ENCODE data around the gene RIN1.
A peak's percentile ranks its signal among the peaks of the same experiment; 100 is the strongest.

RIN1 gene

DNA sequence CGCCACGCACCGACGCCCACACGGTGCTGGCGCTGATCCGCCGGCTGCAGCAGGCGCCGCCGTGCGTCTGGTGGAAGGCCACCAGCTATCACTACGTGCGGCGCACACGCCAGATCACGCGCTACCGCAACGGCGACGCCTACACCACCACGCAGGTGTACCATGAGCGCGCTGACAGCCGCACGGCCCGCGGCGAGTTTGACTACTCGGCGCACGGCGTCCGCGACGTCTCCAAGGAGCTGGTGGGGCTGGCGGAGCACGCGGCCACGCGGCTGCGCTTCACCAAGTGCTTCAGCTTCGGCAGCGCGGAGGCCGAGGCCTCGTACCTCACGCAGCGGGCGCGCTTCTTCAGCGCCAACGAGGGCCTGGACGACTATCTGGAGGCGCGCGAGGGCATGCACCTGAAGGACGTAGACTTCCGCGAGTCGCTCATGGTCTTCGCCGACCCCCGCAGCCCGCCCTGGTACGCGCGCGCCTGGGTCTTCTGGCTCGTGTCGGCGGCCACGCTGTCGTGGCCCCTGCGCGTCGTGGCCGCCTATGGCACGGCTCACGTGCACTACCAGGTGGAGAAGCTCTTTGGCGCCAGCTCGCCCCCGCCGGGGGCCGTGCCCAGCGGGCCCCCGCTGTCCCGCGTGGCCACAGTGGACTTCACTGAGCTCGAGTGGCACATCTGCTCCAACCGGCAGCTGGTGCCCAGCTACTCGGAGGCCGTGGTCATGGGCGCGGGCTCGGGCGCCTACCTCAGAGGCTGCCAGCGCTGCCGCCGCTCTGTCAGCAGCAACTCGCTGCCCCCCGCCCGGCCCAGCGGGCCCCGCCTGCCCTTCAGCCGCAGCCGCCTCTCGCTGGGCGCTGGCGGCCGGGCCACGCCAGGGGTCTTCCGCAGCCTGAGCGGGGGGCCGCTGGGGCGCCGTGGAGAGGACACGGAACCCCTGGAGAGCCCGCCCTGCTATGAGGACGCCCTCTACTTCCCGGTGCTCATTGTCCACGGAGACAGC, 41.3 kb downstream of the RIN1 start:
- DNase-seq (ENCODE audit: low read depth) = no peak

DNA sequence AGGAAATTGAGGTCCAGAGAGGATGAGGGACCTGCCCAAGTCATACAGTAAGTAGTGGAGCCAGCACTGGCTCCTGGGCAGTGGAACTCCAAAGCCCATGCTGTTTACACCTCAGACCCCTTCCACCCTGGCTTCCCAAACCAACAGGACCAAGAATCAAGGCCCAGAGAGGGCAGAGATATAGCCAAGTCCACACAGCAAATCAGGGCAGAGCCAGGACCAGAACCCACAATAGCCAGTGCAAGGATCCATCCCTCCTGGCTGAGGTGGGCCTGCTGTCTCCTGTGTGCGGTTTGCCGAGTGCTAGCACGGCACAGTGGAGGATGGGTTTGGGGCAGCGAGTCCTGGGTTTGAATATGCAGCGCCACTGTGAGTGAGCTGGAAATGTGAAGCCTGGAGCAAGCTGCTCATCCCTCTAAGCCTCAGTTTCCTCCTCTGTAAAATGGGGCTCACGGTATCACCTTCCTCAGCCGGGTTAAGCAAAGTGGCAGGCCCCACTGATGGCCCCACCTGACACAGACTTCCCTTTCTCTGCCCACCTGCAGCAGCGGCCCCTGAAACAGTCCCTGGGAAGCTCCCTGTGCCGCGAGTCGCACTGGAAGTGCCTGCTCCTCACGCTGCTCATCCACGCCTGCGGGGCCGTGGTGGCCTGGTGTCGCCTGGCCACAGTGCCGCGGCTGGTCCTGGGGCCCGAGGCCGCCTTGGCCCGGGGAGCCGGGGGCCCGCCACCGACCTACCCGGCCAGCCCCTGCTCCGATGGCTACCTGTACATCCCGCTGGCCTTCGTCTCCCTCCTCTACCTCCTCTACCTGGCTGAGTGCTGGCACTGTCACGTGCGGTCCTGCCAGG, 42.2 kb downstream of the RIN1 start:
- no peak for DNase-seq (ENCODE audit: low read depth)

GRCh38 chr11:66293352-66293751, 42.9 kb downstream of the RIN1 start:
- DNase-seq (ENCODE audit: low read depth) = no peak

DNA sequence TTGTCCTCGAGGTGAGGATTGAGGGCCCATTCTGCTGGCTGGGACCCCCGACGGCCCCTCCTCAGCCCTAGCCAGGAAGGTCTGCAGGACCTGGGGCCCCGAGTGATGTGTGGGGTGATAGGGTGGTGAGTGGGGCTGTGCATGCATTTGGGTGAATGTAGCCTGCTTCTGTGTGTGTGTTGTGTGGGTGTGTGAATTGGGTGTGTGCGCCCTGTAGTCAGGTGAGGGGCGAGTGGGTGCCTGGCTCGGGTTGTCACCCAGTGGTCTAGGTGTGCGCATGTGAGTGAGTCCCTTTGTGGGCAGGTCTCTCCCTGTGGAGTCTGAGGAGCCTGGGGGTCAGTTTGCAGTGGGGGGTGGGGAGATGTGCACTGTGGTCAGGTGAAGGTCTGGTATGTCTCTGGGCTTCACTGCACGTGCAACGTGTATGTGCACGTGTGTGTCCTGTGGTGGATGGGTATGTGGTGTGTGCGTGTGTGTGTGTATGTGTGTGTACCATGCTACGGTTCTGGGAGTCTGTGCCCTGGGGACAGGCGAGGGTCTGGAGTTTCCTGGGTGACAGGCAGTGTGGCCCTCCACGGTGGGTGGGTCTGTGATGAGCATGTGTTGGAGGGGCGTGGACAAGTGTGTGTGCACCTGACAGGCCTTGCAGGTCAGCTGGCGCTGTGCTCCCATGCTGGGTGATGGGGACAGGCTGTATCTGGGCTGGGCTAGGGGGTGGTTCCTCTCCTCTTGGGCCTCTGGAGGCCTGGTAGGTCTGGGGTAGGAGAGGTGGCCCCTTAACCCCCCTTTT, 43.5 kb downstream of the RIN1 start:
- DNase-seq (ENCODE audit: low read depth) = no peak

DNA sequence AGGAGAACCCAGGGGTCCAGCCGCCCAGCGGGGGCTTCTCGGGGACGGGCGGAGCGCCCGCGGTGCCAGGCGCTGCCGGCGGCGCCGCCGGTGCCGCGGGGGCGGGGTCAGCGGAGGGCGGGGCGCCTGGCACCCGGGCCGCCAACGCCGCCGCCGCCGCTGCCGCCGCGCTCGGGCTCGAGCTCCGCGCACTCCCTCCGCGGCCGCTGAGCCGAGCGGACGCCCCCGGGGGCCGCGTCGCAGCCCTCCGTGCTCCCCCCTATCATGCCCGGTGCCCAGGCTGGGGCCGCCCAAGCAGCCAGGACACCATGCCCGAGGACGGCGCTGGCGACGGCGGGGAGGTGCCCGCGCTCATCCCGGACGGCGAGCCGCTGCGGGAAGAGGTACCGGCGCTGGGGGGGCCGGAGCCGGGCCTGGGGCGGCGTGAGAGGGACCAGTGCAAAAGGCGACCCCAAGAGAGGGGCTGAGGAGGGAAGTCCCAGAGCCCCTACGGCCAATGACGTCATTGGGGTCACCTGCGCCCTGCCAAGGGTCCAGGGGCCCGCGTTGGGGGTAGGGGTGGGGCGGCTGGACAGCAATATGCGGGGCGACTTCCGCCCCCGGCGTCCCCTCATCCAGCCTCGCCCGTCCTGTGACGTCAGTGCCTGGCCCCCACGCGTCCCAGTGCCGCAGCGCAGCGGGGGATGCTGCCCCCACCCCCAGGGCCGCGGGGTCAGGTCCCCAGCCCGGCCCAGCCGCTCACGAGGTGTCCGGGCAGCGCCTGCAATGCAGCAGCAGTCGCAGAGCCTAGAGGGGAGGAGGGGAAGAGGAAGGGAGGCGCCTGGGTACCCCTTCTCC, 44.3 kb downstream of the RIN1 start, which contains the start of gene TMEM151A:
TMEM151A (plus strand) TSS at position 189 of the 837 bp plus-strand sequence; CDS start at position 309, 120 bp downstream.
- DNase-seq (ENCODE audit: low read depth) = no peak

DNA sequence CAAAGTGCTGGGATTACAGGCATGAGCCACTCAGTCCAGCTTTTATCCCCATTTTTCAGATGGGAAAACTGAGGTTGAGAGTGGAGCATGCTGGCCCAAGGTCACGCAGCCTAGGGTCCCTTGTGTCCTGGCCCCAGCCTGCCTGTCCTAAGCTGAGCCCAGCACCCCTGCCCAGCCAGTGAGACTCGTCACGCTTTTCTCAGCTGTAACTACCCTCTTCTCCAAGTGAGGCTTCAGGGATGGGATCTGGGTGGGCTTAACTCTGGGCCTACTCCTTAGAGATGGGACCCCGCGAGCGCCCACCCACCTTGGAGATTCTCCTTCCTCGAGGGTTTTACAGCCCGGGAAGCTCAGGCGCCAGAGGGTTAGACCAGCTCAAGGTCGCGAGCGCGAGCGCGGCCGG, 44.9 kb downstream of the RIN1 start:
- no peak for DNase-seq (ENCODE audit: low read depth)

DNA sequence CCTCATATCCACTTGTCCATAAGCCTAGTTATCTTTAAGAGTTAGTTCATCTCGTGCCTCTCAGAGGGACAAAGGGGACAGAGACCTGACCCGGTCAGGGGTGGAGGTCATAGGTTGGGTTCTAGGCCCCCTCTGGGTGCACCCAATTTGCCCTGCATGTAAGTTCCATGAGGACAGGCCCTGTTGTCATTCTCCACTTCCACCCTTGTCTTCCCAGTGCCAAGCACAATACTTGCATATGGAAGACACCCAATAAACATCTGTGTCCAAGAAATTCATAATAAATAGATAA, 46.0 kb downstream of the RIN1 start:
- DNase-seq (ENCODE audit: low read depth) = no peak

DNA sequence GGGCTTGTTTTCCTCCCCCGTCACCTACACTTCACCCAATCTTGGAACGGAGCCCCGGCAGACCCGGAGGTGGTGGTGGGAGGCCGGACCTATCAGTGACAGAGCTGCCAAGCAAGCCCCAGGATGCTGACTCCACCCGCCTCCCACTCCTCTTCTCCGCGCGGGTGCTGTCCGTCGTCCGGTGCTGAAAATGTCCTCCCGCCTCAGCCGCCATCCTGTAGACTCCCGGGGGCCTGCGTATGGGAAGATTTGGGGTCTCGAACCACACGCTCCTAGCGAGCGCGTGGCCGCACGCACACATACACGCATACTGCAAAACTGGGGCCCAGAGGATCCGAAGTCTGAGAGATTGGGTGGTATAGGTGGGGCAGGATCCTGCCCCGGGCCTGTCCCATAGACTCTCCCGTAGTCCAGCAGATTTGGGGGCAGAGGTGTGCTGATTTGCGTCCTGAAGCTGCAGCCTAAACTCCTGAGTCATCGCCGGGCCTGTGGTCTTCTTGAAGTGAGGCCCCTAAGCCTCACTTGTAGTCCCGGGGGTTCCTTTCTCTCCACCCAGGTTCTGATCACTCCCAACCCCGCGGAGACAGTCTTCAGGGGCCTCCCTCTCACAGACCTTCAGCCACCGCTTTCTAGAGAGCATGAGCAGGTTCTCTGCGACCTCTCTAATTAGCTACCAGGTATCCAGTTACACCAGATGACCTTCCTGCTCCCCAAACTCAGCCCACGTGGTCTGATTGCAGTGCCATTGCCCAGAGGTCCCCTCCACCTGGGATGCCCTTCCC, 46.5 kb downstream of the RIN1 start:
- peak; percentile 73 for DNase-seq (ENCODE audit: low read depth)

- peak; percentile 98 for DNase-seq (ENCODE audit: low read depth)
Observed at GRCh38 chr11:66288671-66289547, 47.3 kb downstream of the RIN1 start, which contains the start of gene YIF1A. TSS of gene YIF1A (minus strand) at chr11:66289143. CDS start at chr11:66288985, 158 bp downstream.

- no peak for DNase-seq (ENCODE audit: low read depth)
Observed at GRCh38 chr11:66287889-66288670, 48.2 kb downstream of the RIN1 start.

- no peak for DNase-seq (ENCODE audit: low read depth)
Observed at GRCh38 chr11:66287211-66287888, 48.9 kb downstream of the RIN1 start.

GRCh38 chr11:66286699-66287098, 49.5 kb downstream of the RIN1 start:
- no peak for DNase-seq (ENCODE audit: low read depth)

- DNase-seq (ENCODE audit: low read depth) = no peak
Observed at GRCh38 chr11:66285250-66285947, 50.8 kb downstream of the RIN1 start.

GRCh38 chr11:66284526-66285078, 51.6 kb downstream of the RIN1 start:
- no peak for DNase-seq (ENCODE audit: low read depth)

GRCh38 chr11:66283461-66284105, 52.7 kb downstream of the RIN1 start:
- DNase-seq (ENCODE audit: low read depth) = no peak

Data from activated gamma-delta T cell treated with anti-CD3 and anti-CD28 coated beads, Interleukin-2, amount 50 U/mL, for 16 hours (primary cell).